ENCODE data around the gene ADGRD1. TPM values are rescaled to one million over a fixed set of nuclear protein-coding genes. Genes with fewer than 3 reads are reported as not detected.

ADGRD1 gene
- total RNA-seq, 1 donor from 2014 or later = 35.8 TPM

GRCh38 chr12:131057722-131058515, 104.2 kb downstream of the ADGRD1 start:
- Histone ChIP-seq H3K4me1 (no peaks in the 10 kb centered on the region), H3K36me3 (no peaks in the 10 kb centered on the region), H3K4me3 (no peak overlapping the region), H3K27me3 (no peaks in the 10 kb centered on the region), H3K27ac (no peak overlapping the region), H3K9me3 (no peaks in the 10 kb centered on the region)
- DNase-seq (ENCODE audit: extremely low spot score in 2 of 2) = no peak
- intact Hi-C loops (cut with DNase I) = no loop called here
- TF ChIP-seq, protein P1, sequence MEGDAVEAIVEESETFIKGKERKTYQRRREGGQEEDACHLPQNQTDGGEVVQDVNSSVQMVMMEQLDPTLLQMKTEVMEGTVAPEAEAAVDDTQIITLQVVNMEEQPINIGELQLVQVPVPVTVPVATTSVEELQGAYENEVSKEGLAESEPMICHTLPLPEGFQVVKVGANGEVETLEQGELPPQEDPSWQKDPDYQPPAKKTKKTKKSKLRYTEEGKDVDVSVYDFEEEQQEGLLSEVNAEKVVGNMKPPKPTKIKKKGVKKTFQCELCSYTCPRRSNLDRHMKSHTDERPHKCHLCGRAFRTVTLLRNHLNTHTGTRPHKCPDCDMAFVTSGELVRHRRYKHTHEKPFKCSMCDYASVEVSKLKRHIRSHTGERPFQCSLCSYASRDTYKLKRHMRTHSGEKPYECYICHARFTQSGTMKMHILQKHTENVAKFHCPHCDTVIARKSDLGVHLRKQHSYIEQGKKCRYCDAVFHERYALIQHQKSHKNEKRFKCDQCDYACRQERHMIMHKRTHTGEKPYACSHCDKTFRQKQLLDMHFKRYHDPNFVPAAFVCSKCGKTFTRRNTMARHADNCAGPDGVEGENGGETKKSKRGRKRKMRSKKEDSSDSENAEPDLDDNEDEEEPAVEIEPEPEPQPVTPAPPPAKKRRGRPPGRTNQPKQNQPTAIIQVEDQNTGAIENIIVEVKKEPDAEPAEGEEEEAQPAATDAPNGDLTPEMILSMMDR (IDR thresholded peaks at IDR 0.05) = no peak
- TF ChIP-seq POLR2AphosphoS5 (IDR thresholded peaks at IDR 0.05; ENCODE audit: insufficient read depth in 1 of 2, low read depth in 1 of 2) (no peak), POLR2A (IDR thresholded peaks at IDR 0.05) (no peak)

DNA sequence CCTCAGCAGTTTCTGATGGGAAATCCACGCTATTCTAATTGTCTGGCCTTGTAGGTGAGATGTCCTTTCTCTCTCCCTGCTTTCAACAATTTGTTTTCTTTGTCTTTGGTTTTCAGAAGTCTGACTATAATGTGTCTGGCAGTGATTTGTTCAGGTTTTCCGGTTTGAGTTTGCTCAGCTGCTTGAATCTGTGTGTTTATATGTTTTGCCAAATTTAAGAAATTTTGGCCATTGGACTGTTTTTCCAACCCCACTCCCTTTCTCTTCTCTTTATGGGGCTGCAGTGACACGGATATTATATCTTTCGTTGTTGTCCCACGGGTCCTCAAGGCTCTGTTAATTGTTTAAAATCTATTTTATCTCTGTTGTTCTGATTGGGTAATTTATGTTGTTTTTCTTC, 105.0 kb downstream of the ADGRD1 start:
- no peak overlapping the region for H3K4me3 ChIP-seq
- H3K27me3 ChIP-seq = no peaks in the 10 kb centered on the region
- no peaks in the 10 kb centered on the region for H3K36me3 ChIP-seq
- no peak for DNase-seq (ENCODE audit: extremely low spot score in 2 of 2)
- TF ChIP-seq POLR2AphosphoS5 (IDR thresholded peaks at IDR 0.05; ENCODE audit: insufficient read depth in 1 of 2, low read depth in 1 of 2) (no peak), POLR2A (IDR thresholded peaks at IDR 0.05) (no peak)
- TF ChIP-seq, protein P1 (IDR thresholded peaks at IDR 0.05) = no peak
- intact Hi-C loops (cut with DNase I) = no loop called here
- H3K9me3 ChIP-seq = no peaks in the 10 kb centered on the region
- no peaks in the 10 kb centered on the region for H3K4me1 ChIP-seq
- no peak overlapping the region for H3K27ac ChIP-seq

- DNase-seq (ENCODE audit: extremely low spot score in 2 of 2) = no peak
- intact Hi-C loops (cut with DNase I) = no loop called here
Measured at GRCh38 chr12:131060011-131060703, 106.5 kb downstream of the ADGRD1 start.

GRCh38 chr12:131061041-131061806, 107.5 kb downstream of the ADGRD1 start:
- Histone ChIP-seq H3K27ac (no peak overlapping the region), H3K4me1 (no peaks in the 10 kb centered on the region), H3K4me3 (no peak overlapping the region), H3K9me3 (no peaks in the 10 kb centered on the region), H3K36me3 (no peaks in the 10 kb centered on the region), H3K27me3 (no peaks in the 10 kb centered on the region)
- no peak for DNase-seq (ENCODE audit: extremely low spot score in 2 of 2)
- intact Hi-C loops (cut with DNase I) = no loop called here
- TF ChIP-seq POLR2AphosphoS5 (IDR thresholded peaks at IDR 0.05; ENCODE audit: insufficient read depth in 1 of 2, low read depth in 1 of 2) (no peak), POLR2A (IDR thresholded peaks at IDR 0.05) (no peak)
- TF ChIP-seq, protein P1 (IDR thresholded peaks at IDR 0.05) = no peak

More at GRCh38 chr12:131060011-131060703, 106.5 kb downstream of the ADGRD1 start:
- Histone ChIP-seq H3K4me3 (no peak overlapping the region), H3K9me3 (no peaks in the 10 kb centered on the region), H3K36me3 (no peaks in the 10 kb centered on the region), H3K27me3 (no peaks in the 10 kb centered on the region), H3K4me1 (no peaks in the 10 kb centered on the region), H3K27ac (no peak overlapping the region)
- TF ChIP-seq, protein P1 (IDR thresholded peaks at IDR 0.05) = no peak
- TF ChIP-seq POLR2A (IDR thresholded peaks at IDR 0.05) (no peak), POLR2AphosphoS5 (IDR thresholded peaks at IDR 0.05; ENCODE audit: insufficient read depth in 1 of 2, low read depth in 1 of 2) (no peak)

Data from vagina (tissue), 2 donors.